Measurements from ENCODE around the gene ARHGAP24.
"Not testable (repeated sequence)": the region's sequence is repeated elsewhere in the genome, so short reads cannot be mapped to it uniquely, and the experiment has no call there.

The ARHGAP24 gene

DNA sequence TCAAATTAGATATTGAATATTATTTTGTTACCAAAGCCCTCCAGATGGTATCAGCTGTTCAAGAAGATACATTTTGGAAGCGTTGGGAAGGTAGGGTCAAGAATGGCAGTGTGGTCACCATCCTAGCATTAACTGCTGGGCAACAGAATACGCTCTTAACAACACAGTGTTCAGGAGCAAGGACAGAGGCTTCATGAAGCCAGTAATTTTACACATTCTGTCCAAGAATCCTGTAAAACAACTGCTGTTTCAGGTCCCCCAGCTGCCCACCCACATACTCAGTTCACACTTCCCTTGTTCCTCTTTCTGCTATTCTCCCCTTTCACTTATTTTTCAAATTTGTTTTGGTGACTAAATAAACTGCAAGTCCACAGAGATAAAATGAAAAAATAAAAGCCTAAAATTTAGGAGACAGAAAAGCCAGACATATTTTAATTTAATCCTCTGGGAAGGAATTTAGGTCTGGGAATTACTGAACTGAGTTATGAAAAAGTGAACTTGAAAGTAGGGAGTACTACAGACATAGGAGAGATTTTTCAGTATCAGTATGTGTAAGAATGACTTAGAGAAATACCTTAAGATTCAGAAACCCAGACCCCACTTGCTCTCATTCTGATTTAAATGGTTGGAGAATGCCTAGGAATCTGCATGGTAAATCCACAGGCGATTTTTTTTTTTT lies 478.2 kb downstream of the ARHGAP24 start:
- no peak overlapping the region for H3K4me3 ChIP-seq (ENCODE audit: low read depth in 1 of 2, low read length in 2 of 2)
- H3K27ac ChIP-seq (ENCODE audit: low read depth, low read length) = no peak overlapping the region
- H3K36me3 ChIP-seq (ENCODE audit: control insufficient read depth in 1 of 2, insufficient read depth in 2 of 2, low read length in 2 of 2) = no peaks in the 10 kb centered on the region
- no peak overlapping the region for H3K9ac ChIP-seq (ENCODE audit: low read depth in 1 of 2, low read length in 2 of 2)
- peaks cover 0 to 7% of the 10 kb centered on the region in 2 donors for H3K4me1 ChIP-seq (ENCODE audit: control insufficient read depth in 1 of 2, insufficient read depth in 2 of 2, low read length in 2 of 2)
- no peaks in the 10 kb centered on the region for H3K27me3 ChIP-seq (ENCODE audit: control insufficient read depth in 1 of 2, insufficient read depth in 2 of 2, low read length in 2 of 2)
- H3K9me3 ChIP-seq (ENCODE audit: control insufficient read depth in 1 of 2, low read length in 2 of 2) = no peaks in the 10 kb centered on the region

DNA sequence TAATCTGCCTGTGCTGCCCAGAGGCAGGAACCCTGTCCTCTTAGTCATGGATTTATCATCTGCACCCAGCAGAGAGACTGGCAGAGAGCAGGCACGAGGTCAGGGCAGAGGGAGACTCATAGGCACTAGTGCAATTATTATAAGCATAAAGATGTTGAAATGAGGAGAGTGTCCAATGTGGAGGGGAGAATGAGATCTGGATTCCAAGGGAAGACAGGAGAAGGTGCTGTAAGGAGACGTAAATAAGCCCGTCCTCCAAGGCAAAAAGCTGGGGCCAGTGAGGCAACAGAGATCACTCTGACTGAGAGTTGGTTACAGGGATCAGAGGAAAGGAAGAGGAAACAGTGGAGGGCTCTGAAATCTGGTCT lies 478.7 kb downstream of the ARHGAP24 start:
- Histone ChIP-seq H3K9ac (ENCODE audit: low read depth in 1 of 2, low read length in 2 of 2) (no peak overlapping the region), H3K9me3 (ENCODE audit: control insufficient read depth in 1 of 2, low read length in 2 of 2) (no peaks in the 10 kb centered on the region), H3K4me1 (ENCODE audit: control insufficient read depth in 1 of 2, insufficient read depth in 2 of 2, low read length in 2 of 2) (peaks cover 0 to 7% of the 10 kb centered on the region in 2 donors), H3K4me3 (ENCODE audit: low read depth in 1 of 2, low read length in 2 of 2) (no peak overlapping the region), H3K36me3 (ENCODE audit: control insufficient read depth in 1 of 2, insufficient read depth in 2 of 2, low read length in 2 of 2) (no peaks in the 10 kb centered on the region), H3K27me3 (ENCODE audit: control insufficient read depth in 1 of 2, insufficient read depth in 2 of 2, low read length in 2 of 2) (no peaks in the 10 kb centered on the region), H3K27ac (ENCODE audit: low read depth, low read length) (no peak overlapping the region)

DNA sequence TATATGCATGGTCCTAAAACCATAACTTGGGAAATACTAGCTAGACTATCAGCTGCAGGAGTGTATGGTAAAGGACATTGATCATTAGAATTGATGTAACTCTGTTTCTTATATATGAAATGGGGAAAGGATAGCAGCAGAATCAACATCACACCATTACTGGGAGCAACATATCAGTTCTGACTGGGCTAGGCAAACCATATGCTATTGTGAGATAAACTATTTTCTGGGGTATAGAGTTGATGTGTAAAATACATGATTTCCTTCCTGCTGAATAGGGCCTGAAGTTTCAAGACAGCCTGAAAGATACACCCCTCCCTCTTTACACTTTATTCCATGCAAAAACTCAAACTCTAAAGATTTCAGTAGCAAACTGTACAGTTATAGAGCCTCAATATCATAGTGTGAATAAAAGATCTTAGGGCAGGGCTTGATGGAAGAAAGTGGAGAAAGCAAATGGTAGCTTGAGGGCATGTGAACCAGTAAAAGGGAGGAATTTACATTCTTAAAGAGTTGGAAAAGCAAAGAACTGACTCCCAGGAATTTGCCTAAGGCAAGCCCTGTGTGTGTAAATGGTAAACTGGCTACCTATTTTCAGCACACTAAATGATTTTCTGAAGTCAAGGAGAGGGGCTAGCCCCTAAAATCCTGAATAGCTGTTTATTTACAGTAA lies 480.8 kb downstream of the ARHGAP24 start:
- Histone ChIP-seq H3K9ac (ENCODE audit: low read depth in 1 of 2, low read length in 2 of 2) (no peak overlapping the region), H3K9me3 (ENCODE audit: control insufficient read depth in 1 of 2, low read length in 2 of 2) (no peaks in the 10 kb centered on the region), H3K4me3 (ENCODE audit: low read depth in 1 of 2, low read length in 2 of 2) (no peak overlapping the region), H3K36me3 (ENCODE audit: control insufficient read depth in 1 of 2, insufficient read depth in 2 of 2, low read length in 2 of 2) (no peaks in the 10 kb centered on the region), H3K27ac (ENCODE audit: low read depth, low read length) (no peak overlapping the region), H3K4me1 (ENCODE audit: control insufficient read depth in 1 of 2, insufficient read depth in 2 of 2, low read length in 2 of 2) (peaks cover 0 to 7% of the 10 kb centered on the region in 2 donors), H3K27me3 (ENCODE audit: control insufficient read depth in 1 of 2, insufficient read depth in 2 of 2, low read length in 2 of 2) (no peaks in the 10 kb centered on the region)

DNA sequence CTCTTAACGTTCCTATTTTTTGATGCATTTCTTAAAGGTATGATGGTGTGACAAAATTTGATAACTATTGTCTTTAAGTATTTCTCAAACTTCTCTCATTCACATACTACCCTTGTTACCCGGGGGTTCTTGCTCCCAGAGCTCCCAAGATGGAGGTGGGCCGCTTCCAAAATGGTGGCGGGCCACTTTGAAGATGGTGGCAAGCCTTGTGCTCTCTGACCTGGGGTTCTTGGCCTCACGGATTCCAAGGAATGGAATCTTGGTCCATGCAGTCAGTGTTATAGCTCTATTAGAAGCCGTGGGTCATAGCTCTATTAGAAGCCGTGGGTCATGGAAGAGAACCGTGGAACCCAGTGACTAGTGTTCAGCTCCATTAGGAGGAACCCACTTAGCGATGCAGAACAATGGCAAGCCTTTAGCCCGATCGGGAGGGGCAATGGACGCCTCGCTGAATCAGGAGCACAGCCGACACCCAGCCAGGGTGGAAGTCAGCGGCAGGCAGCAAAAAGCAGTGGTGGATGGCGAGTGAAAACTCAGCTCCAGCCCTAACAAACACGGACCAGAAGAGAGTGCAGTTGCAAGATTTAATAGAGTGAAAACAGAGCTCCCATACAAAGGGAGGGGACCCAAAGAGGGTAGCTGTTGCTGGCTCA lies 481.5 kb downstream of the ARHGAP24 start:
- Histone ChIP-seq H3K27me3 (ENCODE audit: control insufficient read depth in 1 of 2, insufficient read depth in 2 of 2, low read length in 2 of 2) (no peaks in the 10 kb centered on the region), H3K4me1 (ENCODE audit: control insufficient read depth in 1 of 2, insufficient read depth in 2 of 2, low read length in 2 of 2) (peaks cover 0 to 7% of the 10 kb centered on the region in 2 donors), H3K9ac (ENCODE audit: low read depth in 1 of 2, low read length in 2 of 2) (no peak overlapping the region), H3K27ac (ENCODE audit: low read depth, low read length) (no peak overlapping the region), H3K4me3 (ENCODE audit: low read depth in 1 of 2, low read length in 2 of 2) (no peak overlapping the region), H3K36me3 (ENCODE audit: control insufficient read depth in 1 of 2, insufficient read depth in 2 of 2, low read length in 2 of 2) (no peaks in the 10 kb centered on the region), H3K9me3 (ENCODE audit: control insufficient read depth in 1 of 2, low read length in 2 of 2) (no peaks in the 10 kb centered on the region)

DNA sequence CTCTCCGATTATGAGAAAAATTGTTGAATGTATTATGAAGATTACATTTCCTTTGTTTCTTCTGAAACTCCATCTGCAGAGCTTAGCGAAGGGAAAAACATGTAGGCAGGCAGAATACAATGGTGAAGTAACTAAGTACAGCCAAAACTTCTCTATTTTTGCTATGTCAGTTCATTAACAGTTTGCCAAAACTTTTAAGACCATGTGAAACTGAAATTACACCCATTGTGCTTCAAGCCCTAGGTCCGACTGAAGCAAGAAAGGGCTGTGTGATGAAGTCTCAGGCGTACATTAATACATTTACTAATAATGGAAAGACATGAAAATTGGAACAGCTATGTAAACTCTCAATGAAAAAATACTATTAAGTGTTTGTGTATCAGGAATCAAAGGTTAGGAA lies 486.9 kb downstream of the ARHGAP24 start:
- Histone ChIP-seq H3K9ac (ENCODE audit: low read depth in 1 of 2, low read length in 2 of 2) (no peak overlapping the region), H3K4me3 (ENCODE audit: low read depth in 1 of 2, low read length in 2 of 2) (no peak overlapping the region), H3K4me1 (ENCODE audit: control insufficient read depth in 1 of 2, insufficient read depth in 2 of 2, low read length in 2 of 2) (no peaks in the 10 kb centered on the region), H3K27ac (ENCODE audit: low read depth, low read length) (no peak overlapping the region), H3K27me3 (ENCODE audit: control insufficient read depth in 1 of 2, insufficient read depth in 2 of 2, low read length in 2 of 2) (no peaks in the 10 kb centered on the region), H3K9me3 (ENCODE audit: control insufficient read depth in 1 of 2, low read length in 2 of 2) (no peaks in the 10 kb centered on the region), H3K36me3 (ENCODE audit: control insufficient read depth in 1 of 2, insufficient read depth in 2 of 2, low read length in 2 of 2) (no peaks in the 10 kb centered on the region)

DNA sequence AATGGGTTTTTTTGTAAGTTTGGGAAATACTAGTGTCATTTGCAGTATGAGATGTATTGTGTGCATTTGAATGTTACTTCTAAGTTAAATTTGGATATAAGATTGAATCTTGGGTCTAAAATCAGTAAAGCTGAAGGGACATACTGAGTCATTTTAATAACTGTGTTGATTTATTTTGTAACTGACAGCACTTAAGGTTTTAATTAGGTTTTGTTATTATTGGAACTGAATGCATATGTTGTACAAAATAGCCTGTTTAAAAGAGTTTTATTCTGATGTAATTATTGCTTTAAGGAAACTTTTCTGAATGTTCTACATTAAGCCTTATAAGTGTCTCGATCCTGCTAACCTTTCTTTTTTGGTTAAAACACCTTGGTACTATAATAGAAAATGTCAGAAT lies 488.3 kb downstream of the ARHGAP24 start:
- Histone ChIP-seq H3K27ac (ENCODE audit: low read depth, low read length) (no peak overlapping the region), H3K9ac (ENCODE audit: low read depth in 1 of 2, low read length in 2 of 2) (no peak overlapping the region), H3K36me3 (ENCODE audit: control insufficient read depth in 1 of 2, insufficient read depth in 2 of 2, low read length in 2 of 2) (no peaks in the 10 kb centered on the region), H3K27me3 (ENCODE audit: control insufficient read depth in 1 of 2, insufficient read depth in 2 of 2, low read length in 2 of 2) (no peaks in the 10 kb centered on the region), H3K4me3 (ENCODE audit: low read depth in 1 of 2, low read length in 2 of 2) (no peak overlapping the region), H3K4me1 (ENCODE audit: control insufficient read depth in 1 of 2, insufficient read depth in 2 of 2, low read length in 2 of 2) (no peaks in the 10 kb centered on the region), H3K9me3 (ENCODE audit: control insufficient read depth in 1 of 2, low read length in 2 of 2) (no peaks in the 10 kb centered on the region)

DNA sequence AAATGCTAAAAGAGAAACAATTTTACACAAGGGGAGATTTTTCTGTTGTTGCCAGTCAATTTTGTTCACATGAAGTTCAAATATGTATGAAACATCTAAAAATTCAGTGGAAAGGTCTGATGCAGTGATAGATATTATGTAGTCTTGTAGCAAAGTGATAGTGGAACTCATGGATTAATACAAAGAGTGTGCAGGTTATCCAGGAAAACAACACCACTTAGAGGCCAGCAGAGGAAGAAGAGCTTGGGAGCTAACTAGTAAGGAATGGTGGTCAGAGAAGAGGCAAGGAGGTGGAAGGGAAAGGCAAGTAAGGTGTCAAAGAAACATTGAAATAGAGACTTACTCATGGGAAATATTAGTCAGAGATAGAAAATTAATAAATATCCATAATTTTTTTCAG lies 489.3 kb downstream of the ARHGAP24 start:
- H3K9me3 ChIP-seq (ENCODE audit: control insufficient read depth in 1 of 2, low read length in 2 of 2) = no peaks in the 10 kb centered on the region
- no peaks in the 10 kb centered on the region for H3K36me3 ChIP-seq (ENCODE audit: control insufficient read depth in 1 of 2, insufficient read depth in 2 of 2, low read length in 2 of 2)
- no peaks in the 10 kb centered on the region for H3K27me3 ChIP-seq (ENCODE audit: control insufficient read depth in 1 of 2, insufficient read depth in 2 of 2, low read length in 2 of 2)
- H3K27ac ChIP-seq (ENCODE audit: low read depth, low read length) = no peak overlapping the region
- no peaks in the 10 kb centered on the region for H3K4me1 ChIP-seq (ENCODE audit: control insufficient read depth in 1 of 2, insufficient read depth in 2 of 2, low read length in 2 of 2)
- H3K9ac ChIP-seq (ENCODE audit: low read depth in 1 of 2, low read length in 2 of 2) = no peak overlapping the region
- no peak overlapping the region for H3K4me3 ChIP-seq (ENCODE audit: low read depth in 1 of 2, low read length in 2 of 2)

DNA sequence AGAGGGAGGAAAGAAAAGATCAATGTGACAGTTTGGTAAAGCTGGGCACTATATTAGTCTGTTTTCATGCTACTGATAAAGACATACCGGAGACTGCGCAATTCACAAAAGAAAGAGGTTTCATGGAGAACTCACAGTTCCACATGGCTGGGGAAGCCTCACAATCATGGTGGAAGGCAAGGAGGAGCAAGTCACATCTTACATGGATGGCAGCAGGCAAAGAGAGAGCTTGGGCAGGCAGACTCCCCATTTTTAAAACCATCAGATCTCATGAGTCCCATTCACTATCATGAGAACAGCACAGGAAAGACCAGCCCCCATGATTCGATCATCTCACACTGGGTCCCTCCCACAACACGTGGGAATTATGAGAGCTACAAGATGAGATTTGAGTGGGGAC lies 490.1 kb downstream of the ARHGAP24 start:
- not testable (repeated sequence) for H3K27me3 ChIP-seq (ENCODE audit: control insufficient read depth in 1 of 2, insufficient read depth in 2 of 2, low read length in 2 of 2); H3K4me1 ChIP-seq (ENCODE audit: control insufficient read depth in 1 of 2, insufficient read depth in 2 of 2, low read length in 2 of 2); H3K4me3 ChIP-seq (ENCODE audit: low read depth in 1 of 2, low read length in 2 of 2); H3K27ac ChIP-seq (ENCODE audit: low read depth, low read length); H3K36me3 ChIP-seq (ENCODE audit: control insufficient read depth in 1 of 2, insufficient read depth in 2 of 2, low read length in 2 of 2); H3K9me3 ChIP-seq (ENCODE audit: control insufficient read depth in 1 of 2, low read length in 2 of 2); H3K9ac ChIP-seq (ENCODE audit: low read depth in 1 of 2, low read length in 2 of 2)

DNA sequence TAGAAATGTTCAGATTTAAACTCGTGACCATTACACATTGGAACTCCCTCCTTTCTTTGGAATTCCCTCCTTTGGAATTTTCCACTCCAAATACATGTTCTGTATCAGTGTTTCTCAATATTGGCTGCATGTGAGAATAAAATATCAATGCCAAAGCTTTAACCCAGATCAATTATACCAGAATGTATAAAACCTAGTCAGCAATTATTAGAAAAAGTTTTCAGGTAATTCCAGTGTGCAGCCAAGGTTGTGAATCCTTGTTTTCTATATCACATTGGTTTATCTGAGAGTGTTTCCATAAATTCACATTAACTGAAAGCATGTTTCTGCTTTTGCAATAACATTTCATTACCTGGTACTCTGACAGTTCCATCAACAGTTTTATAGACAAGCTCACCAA lies 490.6 kb downstream of the ARHGAP24 start:
- Histone ChIP-seq H3K36me3 (ENCODE audit: control insufficient read depth in 1 of 2, insufficient read depth in 2 of 2, low read length in 2 of 2) (no peaks in the 10 kb centered on the region), H3K27me3 (ENCODE audit: control insufficient read depth in 1 of 2, insufficient read depth in 2 of 2, low read length in 2 of 2) (no peaks in the 10 kb centered on the region), H3K9ac (ENCODE audit: low read depth in 1 of 2, low read length in 2 of 2) (no peak overlapping the region), H3K4me3 (ENCODE audit: low read depth in 1 of 2, low read length in 2 of 2) (no peak overlapping the region), H3K4me1 (ENCODE audit: control insufficient read depth in 1 of 2, insufficient read depth in 2 of 2, low read length in 2 of 2) (no peaks in the 10 kb centered on the region), H3K9me3 (ENCODE audit: control insufficient read depth in 1 of 2, low read length in 2 of 2) (no peaks in the 10 kb centered on the region), H3K27ac (ENCODE audit: low read depth, low read length) (no peak overlapping the region)

DNA sequence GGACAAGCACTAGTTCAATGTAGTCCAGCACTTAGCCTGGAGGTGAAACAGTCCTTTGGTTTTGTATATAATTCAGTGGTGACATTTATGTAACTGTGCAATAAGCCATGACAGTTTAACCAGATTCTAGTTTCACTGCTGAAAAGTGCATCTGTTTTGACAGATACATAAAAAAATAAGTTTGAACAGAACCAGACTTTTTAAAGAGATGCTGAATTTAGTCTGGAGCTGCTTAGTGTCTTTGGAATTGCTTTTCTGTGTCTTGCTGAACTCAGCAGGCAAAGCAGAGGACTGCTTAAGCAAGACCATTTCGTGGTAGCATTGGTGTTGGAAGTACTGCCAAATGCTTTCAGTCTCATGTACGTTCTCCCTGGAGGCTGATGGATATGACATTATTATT lies 491.4 kb downstream of the ARHGAP24 start:
- Histone ChIP-seq H3K4me3 (ENCODE audit: low read depth in 1 of 2, low read length in 2 of 2) (no peak overlapping the region), H3K9me3 (ENCODE audit: control insufficient read depth in 1 of 2, low read length in 2 of 2) (no peaks in the 10 kb centered on the region), H3K27ac (ENCODE audit: low read depth, low read length) (no peak overlapping the region), H3K9ac (ENCODE audit: low read depth in 1 of 2, low read length in 2 of 2) (no peak overlapping the region), H3K27me3 (ENCODE audit: control insufficient read depth in 1 of 2, insufficient read depth in 2 of 2, low read length in 2 of 2) (no peaks in the 10 kb centered on the region), H3K36me3 (ENCODE audit: control insufficient read depth in 1 of 2, insufficient read depth in 2 of 2, low read length in 2 of 2) (no peaks in the 10 kb centered on the region), H3K4me1 (ENCODE audit: control insufficient read depth in 1 of 2, insufficient read depth in 2 of 2, low read length in 2 of 2) (no peaks in the 10 kb centered on the region)

All from duodenal mucosa (tissue), 2 donors.